DMS 273 treated with DMSO at 0.1 percent for 48 hours (cell line): ENCODE results near the gene ARHGEF19.
A peak's percentile ranks its signal among the peaks of the same experiment; 100 is the strongest.
"Not testable (repeated sequence)": the region's sequence is repeated elsewhere in the genome, so short reads cannot be mapped to it uniquely, and the experiment has no call there.

Experiments used
- DNase-seq: peaks from one replicate; lab custom pipeline; 2025; lab: John Stamatoyannopoulos, UW

Gene ARHGEF19

DNA sequence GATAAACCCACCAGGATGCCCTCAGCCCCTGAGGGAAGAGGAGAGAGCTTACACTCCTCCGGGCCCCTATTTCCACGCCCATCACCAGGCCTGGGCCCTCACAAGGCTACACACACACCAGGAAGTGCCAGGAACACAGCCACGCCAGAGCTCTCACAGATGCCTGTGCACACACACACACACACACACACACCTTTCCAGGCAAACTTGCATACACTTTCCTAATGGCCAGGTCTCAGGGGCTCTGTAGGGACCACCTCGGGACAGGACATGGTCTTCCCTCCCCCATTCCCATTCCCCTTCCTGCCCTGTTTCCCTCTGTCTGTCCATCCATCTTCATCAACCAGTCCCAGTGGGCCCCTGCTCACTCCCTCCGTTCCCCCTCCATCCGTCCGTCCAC, 46.9 kb downstream of the ARHGEF19 start:
- no peak for DNase-seq

DNA sequence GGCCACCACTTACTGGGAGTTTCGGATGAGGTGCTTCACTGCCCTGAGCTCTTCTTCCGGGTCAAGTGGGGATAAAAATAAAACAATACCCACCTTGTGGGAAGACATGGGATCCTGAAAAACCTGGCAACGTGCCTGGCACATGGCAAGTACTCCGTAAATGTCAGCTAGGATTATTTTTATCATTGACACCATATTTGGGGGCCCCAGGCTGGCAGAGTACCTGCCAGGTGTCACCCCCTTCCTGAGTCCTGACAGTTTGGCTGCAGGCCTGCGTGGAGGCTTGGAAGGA, 47.4 kb downstream of the ARHGEF19 start:
- no peak for DNase-seq

DNA sequence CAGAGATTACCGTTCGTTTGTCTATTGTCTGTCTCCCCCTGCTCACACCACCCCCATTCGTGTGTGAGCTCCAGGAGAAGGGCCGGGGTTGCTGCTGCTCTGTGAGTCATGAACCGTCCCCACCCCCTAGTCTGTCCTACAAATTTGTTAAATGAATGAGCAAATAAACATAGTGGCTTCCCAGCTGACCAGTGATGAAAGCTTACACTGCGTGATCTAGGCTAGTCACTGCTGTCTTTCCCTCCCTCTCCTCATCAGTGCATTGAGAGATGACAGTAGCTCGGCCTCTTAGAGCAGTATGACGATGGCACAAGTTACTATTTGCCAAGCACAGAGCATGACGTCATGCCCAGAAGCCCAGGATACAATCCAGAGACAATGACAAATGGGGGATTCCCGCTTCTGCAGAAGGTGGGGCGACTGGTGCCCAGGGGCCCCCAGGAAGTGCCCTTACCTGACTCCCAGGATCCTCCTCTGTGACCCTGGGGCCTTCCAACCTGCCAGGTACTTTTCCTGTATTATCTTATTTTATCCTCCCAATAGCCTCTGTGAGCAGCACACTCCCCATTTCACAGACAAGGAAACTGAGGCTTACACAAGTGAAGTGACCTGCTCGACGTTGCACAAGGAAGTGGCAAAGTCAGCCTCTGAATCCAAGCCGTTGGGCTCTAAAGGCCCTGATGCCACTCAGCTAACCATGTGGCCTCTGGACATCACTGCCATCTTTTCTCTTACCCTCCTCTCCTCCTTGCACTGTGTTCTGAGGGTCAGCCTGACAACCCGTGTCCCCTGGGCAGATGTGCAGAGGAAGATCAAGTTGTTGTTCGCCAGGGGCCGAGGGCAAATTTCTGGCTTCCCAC, 48.0 kb downstream of the ARHGEF19 start:
- DNase-seq: peak; percentile 31

GRCh38 chr1:16163608-16164212, 48.7 kb downstream of the ARHGEF19 start:
- DNase-seq: not testable (repeated sequence)

DNA sequence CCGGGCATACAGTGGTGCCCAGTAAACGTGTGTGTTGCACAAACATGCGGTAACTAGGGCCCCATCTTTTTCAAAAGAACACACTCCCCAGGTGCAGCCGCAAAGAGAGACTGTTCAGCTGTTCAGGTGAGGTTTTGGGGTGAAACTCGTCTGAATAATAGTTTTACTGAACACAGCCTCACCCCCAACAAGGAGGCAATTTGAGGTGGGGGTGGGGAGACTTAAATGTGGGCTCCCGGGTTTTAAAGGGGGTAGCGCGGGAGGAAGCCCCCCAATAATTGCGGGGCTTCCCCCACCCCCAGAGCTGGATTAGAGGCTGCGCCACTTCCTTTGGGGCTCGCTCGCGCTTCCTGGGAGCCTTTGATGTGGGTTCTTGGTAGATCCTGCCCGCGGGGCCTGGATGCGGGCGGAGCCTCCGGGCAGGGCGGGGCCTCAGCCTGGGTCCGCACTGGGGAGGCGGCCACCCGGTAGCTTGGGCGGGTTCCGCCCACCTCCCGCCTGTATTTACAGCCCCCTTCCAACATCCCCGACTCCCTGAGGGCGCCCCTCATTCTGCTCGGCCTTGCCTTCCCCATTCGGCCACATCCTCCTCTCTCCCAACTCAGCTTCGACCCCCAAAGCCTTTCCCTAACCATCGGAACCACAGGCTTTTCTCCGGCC, 50.2 kb downstream of the ARHGEF19 start:
- no peak for DNase-seq

DNA sequence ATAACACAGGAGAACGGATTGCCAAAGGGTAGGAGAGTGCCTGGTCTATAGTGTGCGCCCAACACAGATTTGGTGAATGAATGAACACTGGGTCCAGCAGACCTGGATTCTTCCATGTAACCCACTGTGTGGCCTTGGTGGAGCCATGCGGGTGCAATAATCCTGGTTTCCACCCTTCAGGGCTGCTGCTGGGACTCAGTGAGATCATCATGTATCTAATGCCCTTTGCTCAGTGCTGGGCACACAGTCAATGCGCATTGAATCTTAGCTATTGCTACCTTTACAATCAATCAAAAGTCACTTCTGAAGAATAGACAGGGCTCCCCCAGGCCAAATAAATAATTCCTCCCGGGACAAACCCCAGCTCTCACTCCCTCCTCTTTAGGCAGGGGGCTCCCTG, 50.7 kb downstream of the ARHGEF19 start:
- DNase-seq: no peak

DNA sequence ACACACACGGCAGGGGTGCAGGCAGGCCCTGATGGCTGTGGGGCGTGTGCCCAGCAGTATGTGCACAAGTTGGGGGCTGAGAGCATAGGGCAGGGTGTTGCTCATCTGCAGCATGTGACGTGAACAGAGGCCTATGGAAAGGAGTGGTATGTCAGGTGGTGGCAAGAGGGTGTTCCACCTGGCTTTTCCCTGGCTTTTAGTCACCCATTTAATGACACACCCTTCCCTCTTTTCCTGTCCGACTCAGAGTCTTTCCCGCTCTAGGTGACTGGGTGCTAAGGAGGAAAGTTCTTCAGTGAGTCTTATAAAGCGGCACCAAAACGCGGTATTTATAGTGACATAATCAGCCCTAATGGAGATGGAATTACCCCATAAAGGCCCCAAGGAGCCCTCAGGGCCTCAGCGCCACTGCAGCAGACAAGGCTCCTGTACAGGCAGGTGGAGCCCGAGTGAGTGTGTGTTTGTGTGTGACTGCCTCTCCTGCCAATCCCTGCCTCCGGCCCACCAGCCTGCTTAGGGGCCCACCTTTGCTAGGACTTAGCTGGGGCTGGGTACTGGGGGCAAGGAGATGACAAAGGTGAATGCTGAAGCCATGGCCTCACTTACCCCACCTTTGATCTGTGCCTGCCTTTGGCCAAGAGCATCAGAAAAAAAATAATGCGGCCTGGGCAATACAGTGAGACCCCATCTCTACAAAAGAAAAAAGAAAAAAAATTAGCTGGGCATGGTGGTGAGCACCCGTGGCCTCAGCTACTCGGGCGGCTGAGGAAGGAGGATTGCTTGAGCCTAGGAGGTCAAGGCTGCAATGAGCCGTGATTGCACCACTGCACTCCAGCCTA, 53.2 kb downstream of the ARHGEF19 start:
- DNase-seq: no peak

DNA sequence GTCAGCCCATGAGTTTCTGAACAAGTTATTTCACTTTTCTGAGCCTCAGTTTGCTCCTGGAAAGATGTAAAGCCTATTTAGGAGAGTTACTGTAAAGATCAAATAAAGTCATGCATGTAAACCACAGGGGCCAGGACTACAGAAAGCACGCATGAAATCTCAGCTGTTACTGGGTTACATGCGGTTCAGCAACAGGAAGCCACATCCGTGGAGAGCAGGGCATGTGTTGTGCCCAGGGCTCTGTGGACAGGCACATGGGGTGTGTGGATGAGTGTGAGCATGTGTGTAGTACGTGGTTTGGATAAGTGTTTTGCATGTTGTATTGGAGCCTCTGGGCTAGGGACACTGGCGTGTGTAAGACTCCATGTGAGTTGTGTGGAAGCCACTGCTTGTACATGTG, 54.4 kb downstream of the ARHGEF19 start:
- no peak for DNase-seq

GRCh38 chr1:16156848-16157495, 55.5 kb downstream of the ARHGEF19 start:
- DNase-seq: no peak

DNA sequence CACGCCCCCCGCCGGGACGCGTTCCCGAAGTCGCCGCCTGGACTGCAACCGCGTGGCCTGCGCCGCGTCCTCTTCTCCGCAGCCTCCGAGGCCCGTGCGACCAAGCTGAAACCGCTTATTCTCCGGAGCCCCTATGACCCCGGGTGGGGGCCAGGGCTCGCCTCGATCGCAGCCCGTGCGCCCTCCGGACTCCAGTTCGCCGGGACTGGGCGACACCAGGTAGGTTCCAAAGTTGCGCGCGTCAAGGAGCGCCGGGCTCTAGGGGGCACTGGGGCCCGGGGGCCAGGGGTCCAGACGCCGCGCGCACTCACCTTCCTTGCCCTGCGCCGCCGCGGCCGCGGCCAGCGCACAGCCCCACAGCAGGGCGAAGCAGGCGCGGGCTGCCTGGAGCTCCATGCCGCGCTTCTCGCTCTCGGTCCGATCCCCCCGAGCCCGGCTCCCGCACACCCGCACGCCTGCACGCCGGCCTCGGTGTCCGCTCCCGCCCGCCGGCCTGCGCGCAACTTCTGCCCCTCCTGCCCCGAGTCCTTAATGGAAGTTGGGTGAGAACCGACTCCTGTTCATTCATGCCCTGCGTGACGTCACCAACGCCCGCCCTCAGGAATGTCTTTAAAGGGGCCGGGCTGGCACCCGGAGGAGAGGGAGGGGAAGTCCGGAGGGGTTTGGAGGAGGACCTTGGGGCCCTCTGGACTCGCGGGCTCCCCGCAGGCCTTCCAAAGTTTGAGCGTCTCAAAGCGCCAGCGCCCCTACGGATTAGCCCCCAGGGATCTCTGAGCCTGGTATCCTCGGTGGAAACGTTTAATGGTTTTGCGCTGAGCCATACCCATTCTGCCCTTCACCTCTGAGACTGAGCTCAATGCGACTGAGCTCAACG, 56.7 kb downstream of the ARHGEF19 start, which contains the start of gene EPHA2:
EPHA2 (minus strand) TSS at position 533 of the 874 bp plus-strand sequence; CDS start at position 396, 137 bp downstream.
- no peak for DNase-seq

DNA sequence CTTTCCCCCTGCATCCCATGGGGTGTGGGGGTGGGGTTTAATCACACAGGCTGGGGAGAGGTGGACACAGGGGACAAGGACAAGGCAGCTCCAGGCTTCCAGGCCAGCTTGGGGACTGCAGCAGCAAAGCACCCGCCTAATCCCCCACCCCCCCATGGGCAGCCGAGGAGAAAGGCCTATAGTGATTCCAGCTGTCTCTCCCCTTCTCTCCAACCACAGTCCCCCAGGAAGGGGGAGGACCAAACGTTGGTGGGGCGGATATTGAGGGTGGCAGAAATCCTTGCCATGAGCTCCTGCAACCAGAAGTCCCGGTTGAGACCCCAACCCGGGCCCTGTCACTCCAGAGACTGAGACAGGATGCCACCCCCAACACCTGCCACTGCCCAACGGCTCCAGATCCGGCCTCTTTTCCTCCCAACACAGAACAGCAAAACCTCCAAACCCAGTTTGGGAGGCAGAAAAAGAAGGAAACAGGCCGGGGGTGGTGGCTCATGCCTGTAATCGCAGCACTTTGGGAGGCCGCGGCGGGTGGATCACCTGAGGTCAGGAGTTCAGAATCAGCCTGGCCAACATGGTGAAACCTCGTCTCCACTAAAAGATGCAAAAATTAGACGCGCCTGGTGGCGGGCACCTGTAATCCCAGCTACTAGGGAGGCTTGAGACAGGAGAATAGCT, 58.3 kb downstream of the ARHGEF19 start:
- DNase-seq: no peak

GRCh38 chr1:16153096-16153998, 59.1 kb downstream of the ARHGEF19 start:
- DNase-seq: no peak

DNA sequence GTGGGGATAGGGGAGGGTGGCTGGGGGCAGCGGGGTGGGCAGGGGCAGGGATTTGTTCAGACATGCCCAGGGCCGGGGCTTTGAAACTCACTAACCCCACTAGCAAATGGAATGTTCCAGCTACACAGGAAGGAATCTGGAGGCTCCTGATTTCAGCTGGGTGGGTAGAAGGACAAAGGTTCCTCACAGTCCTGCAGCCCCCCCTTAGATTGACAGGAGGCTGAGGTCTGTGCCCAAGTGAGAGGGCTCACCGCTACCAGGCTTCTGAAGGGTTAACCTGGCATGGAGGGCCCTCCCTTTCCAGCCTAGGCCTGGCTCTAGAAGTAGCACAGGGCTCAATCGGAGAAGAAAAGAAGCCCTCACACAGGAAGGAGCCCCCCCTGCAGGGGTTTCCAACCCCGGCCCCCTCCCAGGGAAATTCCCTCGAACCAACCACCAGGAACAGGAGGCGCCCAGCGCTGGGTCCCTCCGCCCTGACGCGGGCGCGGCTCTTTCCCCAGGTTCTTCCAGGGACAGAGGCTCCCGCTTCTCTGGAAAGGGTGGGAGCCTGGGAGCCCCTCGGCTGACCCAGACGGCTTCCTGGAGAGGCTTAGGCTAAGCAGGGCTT, 59.9 kb downstream of the ARHGEF19 start:
- no peak for DNase-seq

DNA sequence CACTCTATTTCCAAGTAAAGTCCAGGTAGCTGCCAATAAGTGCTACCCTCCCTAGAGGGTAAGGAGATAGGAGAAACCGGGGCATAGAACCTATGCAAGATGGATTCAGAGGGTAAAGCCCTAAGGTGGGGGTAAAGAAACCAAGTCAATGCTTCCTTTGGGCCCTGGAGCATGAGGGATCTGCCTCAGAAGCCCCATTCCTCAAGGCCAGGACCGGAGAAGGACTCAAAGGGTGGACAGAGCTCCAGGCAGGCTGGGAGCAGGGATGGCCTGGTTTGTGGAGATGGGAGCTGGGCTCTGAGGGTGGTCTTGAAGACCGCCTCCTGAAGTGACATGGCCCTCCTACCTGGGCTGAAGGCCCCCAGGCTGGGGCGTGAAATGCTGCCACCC, 60.5 kb downstream of the ARHGEF19 start:
- DNase-seq: no peak

- no peak for DNase-seq
Observed at GRCh38 chr1:16151196-16151994, 61.1 kb downstream of the ARHGEF19 start.

GRCh38 chr1:16150508-16150907, 61.9 kb downstream of the ARHGEF19 start:
- no peak for DNase-seq

DNA sequence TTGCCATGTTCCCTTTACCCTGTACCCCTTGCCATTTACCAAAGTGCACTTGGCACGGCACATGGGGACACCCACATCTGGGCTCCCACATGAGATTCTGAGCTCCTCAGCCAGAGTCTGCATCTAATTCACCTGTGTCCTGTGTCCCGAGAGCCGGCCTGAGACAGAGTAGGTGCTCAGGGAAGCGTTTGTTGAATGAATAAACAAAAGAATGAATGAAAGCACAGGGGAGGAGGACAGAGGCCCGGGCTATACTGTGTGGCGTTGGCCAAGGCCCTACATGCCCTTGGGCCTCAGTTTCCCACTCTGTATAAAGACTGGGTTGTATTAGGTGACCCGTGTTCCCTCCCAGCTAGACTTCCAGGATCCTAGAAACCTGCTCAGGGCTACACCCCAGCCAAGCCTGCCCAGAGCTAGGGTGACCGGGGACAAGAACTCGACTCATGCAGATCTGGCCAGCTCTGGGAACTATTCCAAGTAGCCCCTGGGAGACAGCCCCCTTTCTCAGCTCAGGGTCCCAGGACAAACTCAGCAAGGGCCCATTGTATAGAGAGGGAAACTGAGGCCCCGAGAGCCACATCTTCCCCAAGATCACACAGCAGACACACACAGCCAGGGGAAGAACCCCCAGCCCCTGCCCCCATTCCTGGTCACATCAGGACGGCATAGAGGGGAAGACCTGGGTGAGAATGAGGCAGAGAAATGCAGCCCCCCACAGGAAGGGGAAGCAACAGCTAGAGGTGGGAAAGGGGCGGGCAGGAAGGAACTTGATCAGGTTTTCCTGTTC, 62.6 kb downstream of the ARHGEF19 start:
- DNase-seq: no peak
